Neural cell (in vitro differentiated cells): ENCODE data around the gene LAMC2.

Experiments used
- EP300 ChIP-seq: fragments of 450-650 bp; conservative IDR thresholded peaks from 2 replicates; pipeline ENCODE4 v1.6.1; 2014; ENCODE audit warnings: antibody characterized with exemption, mild to moderate bottlenecking, moderate library complexity; ENCODE audit not compliant: poor library complexity, severe bottlenecking
- EZH2 ChIP-seq: fragments of 200-600, 300-800 bp; shearing (Covaris generic), sonication (generic); IDR thresholded peaks from 2 replicates; pipeline ENCODE4 v1.6.1; 2014; ENCODE audit warnings: antibody characterized with exemption, low read length, borderline replicate concordance, mild to moderate bottlenecking; ENCODE audit not compliant: insufficient read depth, poor library complexity, severe bottlenecking
- MXI1 ChIP-seq: fragments of 450-650 bp; conservative IDR thresholded peaks from 2 replicates; pipeline ENCODE4 v1.6.1; 2014; ENCODE audit warnings: antibody characterized with exemption, mild to moderate bottlenecking; ENCODE audit not compliant: poor library complexity, severe bottlenecking
- POLR2AphosphoS5 ChIP-seq: IDR thresholded peaks from 2 replicates; pipeline ENCODE4 v1.6.1; 2012
- SMC3 ChIP-seq: fragments of 450-650 bp; conservative IDR thresholded peaks from 2 replicates; pipeline ENCODE4 v1.6.1; 2014; ENCODE audit warnings: antibody characterized with exemption, mild to moderate bottlenecking, moderate library complexity; ENCODE audit not compliant: poor library complexity
- TF ChIP-seq, protein P1 (sequence below): fragments of 450-650 bp; IDR thresholded peaks from 2 replicates; pipeline ENCODE4 v1.5.1; 2014; ENCODE audit warnings: antibody characterized with exemption, mild to moderate bottlenecking, moderate library complexity; ENCODE audit not compliant: poor library complexity, severe bottlenecking
- TF ChIP-seq, protein P2 (sequence below): IDR thresholded peaks from 2 replicates; pipeline ENCODE4 v1.6.1; 2012; ENCODE audit warnings: borderline replicate concordance

DNA sequence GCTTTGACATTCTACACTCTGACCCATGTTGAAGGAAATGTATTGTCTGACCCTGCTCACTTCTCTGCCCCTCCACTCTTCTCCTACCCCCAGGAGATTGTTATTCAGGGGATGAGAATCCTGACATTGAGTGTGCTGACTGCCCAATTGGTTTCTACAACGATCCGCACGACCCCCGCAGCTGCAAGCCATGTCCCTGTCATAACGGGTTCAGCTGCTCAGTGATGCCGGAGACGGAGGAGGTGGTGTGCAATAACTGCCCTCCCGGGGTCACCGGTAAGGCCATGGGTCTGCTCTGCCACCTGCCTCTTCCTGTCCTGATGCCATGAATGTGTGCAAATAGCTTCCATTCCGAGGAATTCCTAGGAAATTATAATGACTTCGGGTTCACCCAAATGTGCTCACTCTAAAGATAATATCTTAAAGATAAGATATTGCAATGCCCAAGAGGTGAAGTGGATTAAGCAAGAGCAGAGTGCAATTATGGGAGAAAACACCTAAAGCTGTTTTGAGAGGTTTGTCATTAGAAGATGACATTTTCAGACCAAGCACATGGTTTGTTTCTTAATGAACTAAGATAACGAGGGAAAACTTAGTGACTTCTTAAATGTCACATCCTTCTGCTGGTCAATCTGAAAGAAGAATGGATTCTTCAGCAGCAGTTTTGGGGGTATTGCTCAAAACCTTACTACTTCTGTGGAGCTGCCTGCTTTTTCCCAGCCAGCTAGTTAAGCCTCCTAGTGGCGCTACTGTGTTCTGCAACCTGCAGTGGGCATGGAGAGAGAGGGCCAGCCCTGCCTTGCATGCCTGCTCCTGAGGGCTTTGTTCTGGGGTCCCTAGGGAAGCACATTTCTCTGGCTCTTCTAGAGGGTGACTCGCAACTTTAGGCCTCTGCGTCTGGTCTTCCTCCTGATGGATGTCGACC lies 41.6 kb downstream of the LAMC2 start:
- TF ChIP-seq, protein P1, sequence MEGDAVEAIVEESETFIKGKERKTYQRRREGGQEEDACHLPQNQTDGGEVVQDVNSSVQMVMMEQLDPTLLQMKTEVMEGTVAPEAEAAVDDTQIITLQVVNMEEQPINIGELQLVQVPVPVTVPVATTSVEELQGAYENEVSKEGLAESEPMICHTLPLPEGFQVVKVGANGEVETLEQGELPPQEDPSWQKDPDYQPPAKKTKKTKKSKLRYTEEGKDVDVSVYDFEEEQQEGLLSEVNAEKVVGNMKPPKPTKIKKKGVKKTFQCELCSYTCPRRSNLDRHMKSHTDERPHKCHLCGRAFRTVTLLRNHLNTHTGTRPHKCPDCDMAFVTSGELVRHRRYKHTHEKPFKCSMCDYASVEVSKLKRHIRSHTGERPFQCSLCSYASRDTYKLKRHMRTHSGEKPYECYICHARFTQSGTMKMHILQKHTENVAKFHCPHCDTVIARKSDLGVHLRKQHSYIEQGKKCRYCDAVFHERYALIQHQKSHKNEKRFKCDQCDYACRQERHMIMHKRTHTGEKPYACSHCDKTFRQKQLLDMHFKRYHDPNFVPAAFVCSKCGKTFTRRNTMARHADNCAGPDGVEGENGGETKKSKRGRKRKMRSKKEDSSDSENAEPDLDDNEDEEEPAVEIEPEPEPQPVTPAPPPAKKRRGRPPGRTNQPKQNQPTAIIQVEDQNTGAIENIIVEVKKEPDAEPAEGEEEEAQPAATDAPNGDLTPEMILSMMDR, result peak; percentile 34
- TF ChIP-seq MXI1, result no peak
- TF ChIP-seq POLR2AphosphoS5, result no peak
- TF ChIP-seq, protein P2, sequence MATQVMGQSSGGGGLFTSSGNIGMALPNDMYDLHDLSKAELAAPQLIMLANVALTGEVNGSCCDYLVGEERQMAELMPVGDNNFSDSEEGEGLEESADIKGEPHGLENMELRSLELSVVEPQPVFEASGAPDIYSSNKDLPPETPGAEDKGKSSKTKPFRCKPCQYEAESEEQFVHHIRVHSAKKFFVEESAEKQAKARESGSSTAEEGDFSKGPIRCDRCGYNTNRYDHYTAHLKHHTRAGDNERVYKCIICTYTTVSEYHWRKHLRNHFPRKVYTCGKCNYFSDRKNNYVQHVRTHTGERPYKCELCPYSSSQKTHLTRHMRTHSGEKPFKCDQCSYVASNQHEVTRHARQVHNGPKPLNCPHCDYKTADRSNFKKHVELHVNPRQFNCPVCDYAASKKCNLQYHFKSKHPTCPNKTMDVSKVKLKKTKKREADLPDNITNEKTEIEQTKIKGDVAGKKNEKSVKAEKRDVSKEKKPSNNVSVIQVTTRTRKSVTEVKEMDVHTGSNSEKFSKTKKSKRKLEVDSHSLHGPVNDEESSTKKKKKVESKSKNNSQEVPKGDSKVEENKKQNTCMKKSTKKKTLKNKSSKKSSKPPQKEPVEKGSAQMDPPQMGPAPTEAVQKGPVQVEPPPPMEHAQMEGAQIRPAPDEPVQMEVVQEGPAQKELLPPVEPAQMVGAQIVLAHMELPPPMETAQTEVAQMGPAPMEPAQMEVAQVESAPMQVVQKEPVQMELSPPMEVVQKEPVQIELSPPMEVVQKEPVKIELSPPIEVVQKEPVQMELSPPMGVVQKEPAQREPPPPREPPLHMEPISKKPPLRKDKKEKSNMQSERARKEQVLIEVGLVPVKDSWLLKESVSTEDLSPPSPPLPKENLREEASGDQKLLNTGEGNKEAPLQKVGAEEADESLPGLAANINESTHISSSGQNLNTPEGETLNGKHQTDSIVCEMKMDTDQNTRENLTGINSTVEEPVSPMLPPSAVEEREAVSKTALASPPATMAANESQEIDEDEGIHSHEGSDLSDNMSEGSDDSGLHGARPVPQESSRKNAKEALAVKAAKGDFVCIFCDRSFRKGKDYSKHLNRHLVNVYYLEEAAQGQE, result no peak
- TF ChIP-seq SMC3, result no peak
- no peak for TF ChIP-seq EP300
- no peak for TF ChIP-seq EZH2
